ENCODE data around the gene C4orf46. TPM values are rescaled to one million over a fixed set of nuclear protein-coding genes. Genes with fewer than 3 reads are reported as not detected.

The C4orf46 gene
- total RNA-seq, 1 donor from 2014 or later, result 7.9 TPM

- Mint-ChIP-seq H3K27ac (no peak overlapping the region), H3K4me1 (no peaks in the 10 kb centered on the region), H3K4me3 (no peak overlapping the region), H3K27me3 (peaks cover 4% of the 10 kb centered on the region), H3K9me3 (no peaks in the 10 kb centered on the region), H3K36me3 (ENCODE audit: low read depth) (no peaks in the 10 kb centered on the region)
- DNase-seq (no peak), ATAC-seq (ENCODE audit: low read depth) (no peak)
- no peak for TF ChIP-seq CTCF (IDR thresholded peaks at IDR 0.05)
- intact Hi-C loops (cut with micrococcal nuclease), result no loop called here
- ChIA-PET POLR2A (no interaction called here), CTCF (no interaction called here)
Measured at GRCh38 chr4:158636619-158637018, 35.1 kb downstream of the C4orf46 start.

- no peak for TF ChIP-seq CTCF (IDR thresholded peaks at IDR 0.05)
- H3K27ac Mint-ChIP-seq, result no peak overlapping the region
- peaks cover 2% of the 10 kb centered on the region for H3K27me3 Mint-ChIP-seq
- DNase-seq, result no peak
- no peaks in the 10 kb centered on the region for H3K9me3 Mint-ChIP-seq
- no peak for ATAC-seq (ENCODE audit: low read depth)
- ChIA-PET CTCF (no interaction called here), POLR2A (no interaction called here)
- no peaks in the 10 kb centered on the region for H3K4me1 Mint-ChIP-seq
- H3K4me3 Mint-ChIP-seq, result no peak overlapping the region
- intact Hi-C loops (cut with micrococcal nuclease), result no loop called here
- no peaks in the 10 kb centered on the region for H3K36me3 Mint-ChIP-seq (ENCODE audit: low read depth)
Measured at GRCh38 chr4:158630893-158631292, 40.8 kb downstream of the C4orf46 start.

GRCh38 chr4:158625544-158625943 is 46.1 kb downstream of the C4orf46 start:
- peaks cover 5% of the 10 kb centered on the region for H3K27me3 Mint-ChIP-seq
- no peaks in the 10 kb centered on the region for H3K36me3 Mint-ChIP-seq (ENCODE audit: low read depth)
- POLR2A ChIA-PET, result no interaction called here
- no peaks in the 10 kb centered on the region for H3K4me1 Mint-ChIP-seq
- no peak overlapping the region for H3K27ac Mint-ChIP-seq
- no peak overlapping the region for H3K4me3 Mint-ChIP-seq
- H3K9me3 Mint-ChIP-seq, result no peaks in the 10 kb centered on the region
- CTCF ChIA-PET, result interaction anchor here (0.7 kb wide), 1 partner anchor 365 kb away, joined by 3 read pairs; no protein-coding TSS in a partner anchor
- ATAC-seq (ENCODE audit: low read depth) (no peak), DNase-seq (no peak)
- TF ChIP-seq CTCF (IDR thresholded peaks at IDR 0.05), result no peak
- intact Hi-C loops (cut with micrococcal nuclease), result loop anchor here (1.0 to 5.0 kb wide), 4 partner anchors 365 to 633 kb away; no protein-coding TSS in a partner anchor

GRCh38 chr4:158624889-158625478 is 46.7 kb downstream of the C4orf46 start:
- Mint-ChIP-seq H3K4me1 (no peaks in the 10 kb centered on the region), H3K36me3 (ENCODE audit: low read depth) (no peaks in the 10 kb centered on the region), H3K27ac (no peak overlapping the region), H3K27me3 (peaks cover 5% of the 10 kb centered on the region), H3K9me3 (no peaks in the 10 kb centered on the region), H3K4me3 (no peak overlapping the region)
- POLR2A ChIA-PET, result no interaction called here
- peak; percentile 47 for ATAC-seq (ENCODE audit: low read depth)
- intact Hi-C loops (cut with micrococcal nuclease), result loop anchor here (1.0 to 5.0 kb wide), 4 partner anchors 365 to 633 kb away; no protein-coding TSS in a partner anchor
- no peak for DNase-seq
- no peak for TF ChIP-seq CTCF (IDR thresholded peaks at IDR 0.05)
- CTCF ChIA-PET, result interaction anchor here (0.7 kb wide), 1 partner anchor 365 kb away, joined by 3 read pairs; no protein-coding TSS in a partner anchor

GRCh38 chr4:158622251-158622650 is 49.4 kb downstream of the C4orf46 start:
- Mint-ChIP-seq H3K36me3 (ENCODE audit: low read depth) (no peaks in the 10 kb centered on the region), H3K27me3 (peaks cover 6% of the 10 kb centered on the region), H3K9me3 (no peaks in the 10 kb centered on the region), H3K4me3 (no peak overlapping the region), H3K27ac (no peak overlapping the region), H3K4me1 (no peaks in the 10 kb centered on the region)
- TF ChIP-seq CTCF (IDR thresholded peaks at IDR 0.05), result no peak
- ATAC-seq (ENCODE audit: low read depth) (no peak), DNase-seq (no peak)
- intact Hi-C loops (cut with micrococcal nuclease), result no loop called here
- ChIA-PET CTCF (no interaction called here), POLR2A (no interaction called here)

Data from activated B cell treated with CpG ODN at 0.5 μM for 24 hours (primary cell).